ENCODE measurements around the gene ATAD2B. TPM values are rescaled to one million over a fixed set of nuclear protein-coding genes. Genes with fewer than 3 reads are reported as not detected.

The ATAD2B gene
- total and polyA plus RNA-seq, 2 donors (not counting 1 experiment from before 2014, with no cell fraction given), result 3.6 to 11.4 TPM

DNA sequence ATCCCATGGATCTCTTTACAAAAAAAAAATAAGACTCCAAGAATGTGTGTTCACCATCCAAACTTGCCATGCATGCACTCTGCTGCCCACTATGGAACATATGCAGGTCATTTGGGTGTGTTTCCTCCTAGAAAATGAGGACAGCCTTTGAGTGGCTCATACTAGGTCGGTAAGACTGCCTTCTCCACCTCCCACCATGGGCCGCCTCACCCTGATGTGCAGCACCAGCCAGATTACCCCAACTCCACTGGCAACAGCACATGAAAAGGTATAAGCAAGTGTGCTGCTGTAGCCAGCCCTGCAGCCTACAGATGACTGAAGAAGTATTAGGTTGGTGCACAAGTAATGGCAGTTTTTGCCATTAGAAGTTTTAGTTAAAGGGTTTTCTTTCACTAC lies 214.2 kb downstream of the ATAD2B start:
- Histone ChIP-seq H4K20me1 (ENCODE audit: control insufficient read depth, extremely low read depth, insufficient read depth, low read length) (no peaks in the 10 kb centered on the region), H3K9ac (ENCODE audit: insufficient read depth, low read length) (no peak overlapping the region), H3K36me3 (ENCODE audit: control insufficient read depth, insufficient read depth, low read length) (no peaks in the 10 kb centered on the region), H3K27me3 (ENCODE audit: control insufficient read depth, insufficient read depth, low read length) (no peaks in the 10 kb centered on the region), H3K4me3 (replicated peaks in 1 of 4; ENCODE audit: control extremely low read depth in 1 of 4, insufficient read depth in 1 of 4, low read depth in 3 of 4, low read length in 4 of 4) (no peak overlapping the region), H3K4me1 (ENCODE audit: control insufficient read depth, extremely low read depth, insufficient read depth, low read length) (no peaks in the 10 kb centered on the region), H3K4me2 (ENCODE audit: extremely low read depth, insufficient read depth, low read length) (no peak overlapping the region), H2AFZ (ENCODE audit: low read length) (no peak overlapping the region), H3K79me2 (ENCODE audit: control insufficient read depth, insufficient read depth, low read length) (no peaks in the 10 kb centered on the region), H3K9me3 (ENCODE audit: control insufficient read depth, insufficient read depth, low read depth, low read length) (no peaks in the 10 kb centered on the region), H3K27ac (ENCODE audit: insufficient read depth, low read length) (no peak overlapping the region)
- DNase-seq (ENCODE audit: low read depth in 2 of 2), result no peak
- TF ChIP-seq EZH2 (IDR thresholded peaks at IDR 0.05; ENCODE audit: low read length, missing control alignments), result no peak
- TF ChIP-seq, protein P1, sequence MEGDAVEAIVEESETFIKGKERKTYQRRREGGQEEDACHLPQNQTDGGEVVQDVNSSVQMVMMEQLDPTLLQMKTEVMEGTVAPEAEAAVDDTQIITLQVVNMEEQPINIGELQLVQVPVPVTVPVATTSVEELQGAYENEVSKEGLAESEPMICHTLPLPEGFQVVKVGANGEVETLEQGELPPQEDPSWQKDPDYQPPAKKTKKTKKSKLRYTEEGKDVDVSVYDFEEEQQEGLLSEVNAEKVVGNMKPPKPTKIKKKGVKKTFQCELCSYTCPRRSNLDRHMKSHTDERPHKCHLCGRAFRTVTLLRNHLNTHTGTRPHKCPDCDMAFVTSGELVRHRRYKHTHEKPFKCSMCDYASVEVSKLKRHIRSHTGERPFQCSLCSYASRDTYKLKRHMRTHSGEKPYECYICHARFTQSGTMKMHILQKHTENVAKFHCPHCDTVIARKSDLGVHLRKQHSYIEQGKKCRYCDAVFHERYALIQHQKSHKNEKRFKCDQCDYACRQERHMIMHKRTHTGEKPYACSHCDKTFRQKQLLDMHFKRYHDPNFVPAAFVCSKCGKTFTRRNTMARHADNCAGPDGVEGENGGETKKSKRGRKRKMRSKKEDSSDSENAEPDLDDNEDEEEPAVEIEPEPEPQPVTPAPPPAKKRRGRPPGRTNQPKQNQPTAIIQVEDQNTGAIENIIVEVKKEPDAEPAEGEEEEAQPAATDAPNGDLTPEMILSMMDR (conservative IDR thresholded peaks at IDR 0.05 in 1 of 2, IDR thresholded peaks at IDR 0.05 in 1 of 2; ENCODE audit: low read depth in 1 of 2, low read length in 2 of 2), result no peak

DNA sequence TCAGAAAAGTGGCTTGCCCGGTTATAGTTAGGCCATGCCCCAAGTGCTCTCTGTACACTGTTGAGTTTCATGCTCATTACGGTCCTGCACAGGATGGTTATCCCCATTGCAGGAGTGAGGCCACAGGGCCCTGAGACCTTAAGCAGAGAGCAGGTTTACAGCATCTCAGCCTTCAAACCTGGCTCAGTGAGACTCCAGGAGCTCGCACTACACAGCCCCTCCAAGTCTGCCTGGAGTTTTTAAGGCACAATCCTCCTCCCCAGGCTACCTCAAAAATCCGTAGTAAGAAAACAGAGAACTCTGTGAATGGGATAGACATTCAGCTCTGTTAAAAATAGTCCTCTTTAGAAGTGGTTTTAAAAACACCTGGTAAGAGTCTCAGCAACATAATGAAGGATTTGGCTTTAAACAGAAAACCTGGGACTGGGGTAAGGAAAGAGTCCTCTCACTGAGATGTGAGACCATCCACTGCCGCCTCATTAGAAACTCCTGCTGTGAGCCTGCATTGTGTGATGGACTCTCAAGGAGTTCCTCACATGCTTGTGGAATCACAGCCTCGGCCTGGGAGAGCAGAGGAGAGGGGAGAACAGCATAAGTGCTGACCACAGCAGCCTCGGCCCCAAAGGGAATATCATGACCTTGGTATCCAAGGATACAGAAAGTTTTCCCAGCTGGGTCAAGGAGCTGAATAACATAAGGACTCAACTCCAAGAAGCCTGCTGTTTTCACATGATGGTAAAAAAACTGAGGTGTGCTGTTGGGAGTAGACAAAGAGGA lies 214.8 kb downstream of the ATAD2B start:
- Histone ChIP-seq H3K4me1 (ENCODE audit: control insufficient read depth, extremely low read depth, insufficient read depth, low read length) (no peaks in the 10 kb centered on the region), H3K27me3 (ENCODE audit: control insufficient read depth, insufficient read depth, low read length) (no peaks in the 10 kb centered on the region), H3K36me3 (ENCODE audit: control insufficient read depth, insufficient read depth, low read length) (no peaks in the 10 kb centered on the region), H3K9me3 (ENCODE audit: control insufficient read depth, insufficient read depth, low read depth, low read length) (no peaks in the 10 kb centered on the region), H3K4me2 (ENCODE audit: extremely low read depth, insufficient read depth, low read length) (no peak overlapping the region), H3K9ac (ENCODE audit: insufficient read depth, low read length) (no peak overlapping the region), H3K79me2 (ENCODE audit: control insufficient read depth, insufficient read depth, low read length) (no peaks in the 10 kb centered on the region), H4K20me1 (ENCODE audit: control insufficient read depth, extremely low read depth, insufficient read depth, low read length) (no peaks in the 10 kb centered on the region), H2AFZ (ENCODE audit: low read length) (no peak overlapping the region), H3K27ac (ENCODE audit: insufficient read depth, low read length) (no peak overlapping the region), H3K4me3 (replicated peaks in 1 of 4; ENCODE audit: control extremely low read depth in 1 of 4, insufficient read depth in 1 of 4, low read depth in 3 of 4, low read length in 4 of 4) (no peak overlapping the region)
- peak; percentile 51 to 63 for DNase-seq (ENCODE audit: low read depth in 2 of 2)
- TF ChIP-seq, protein P1 (conservative IDR thresholded peaks at IDR 0.05 in 1 of 2, IDR thresholded peaks at IDR 0.05 in 1 of 2; ENCODE audit: low read depth in 1 of 2, low read length in 2 of 2), result no peak
- no peak for TF ChIP-seq EZH2 (IDR thresholded peaks at IDR 0.05; ENCODE audit: low read length, missing control alignments)

DNA sequence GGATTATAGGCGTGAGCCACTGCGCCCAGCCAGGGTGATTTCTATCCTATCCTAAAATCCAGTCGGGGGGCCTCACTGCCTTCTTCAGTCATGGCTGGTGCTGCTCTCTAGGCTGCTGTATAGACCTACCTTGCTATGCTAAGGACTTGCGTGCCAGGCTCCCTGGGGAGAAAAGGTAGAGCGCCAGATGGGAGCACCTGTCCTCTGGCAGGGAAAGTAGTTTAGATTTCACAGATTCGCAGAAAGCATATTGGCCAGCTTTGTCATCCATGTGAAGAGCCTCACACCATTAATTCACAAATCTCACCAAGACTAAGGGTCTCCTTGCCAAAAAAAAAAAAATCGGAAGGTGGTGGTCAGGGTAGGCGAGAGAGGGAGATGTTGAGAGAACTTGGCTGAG lies 217.6 kb downstream of the ATAD2B start:
- H3K27ac ChIP-seq (ENCODE audit: insufficient read depth, low read length), result no peak overlapping the region
- no peak overlapping the region for H3K4me3 ChIP-seq (replicated peaks in 1 of 4; ENCODE audit: control extremely low read depth in 1 of 4, insufficient read depth in 1 of 4, low read depth in 3 of 4, low read length in 4 of 4)
- no peaks in the 10 kb centered on the region for H3K27me3 ChIP-seq (ENCODE audit: control insufficient read depth, insufficient read depth, low read length)
- peaks cover 6% of the 10 kb centered on the region for H3K36me3 ChIP-seq (ENCODE audit: control insufficient read depth, insufficient read depth, low read length)
- no peak overlapping the region for H3K4me2 ChIP-seq (ENCODE audit: extremely low read depth, insufficient read depth, low read length)
- no peaks in the 10 kb centered on the region for H3K9me3 ChIP-seq (ENCODE audit: control insufficient read depth, insufficient read depth, low read depth, low read length)
- no peak for DNase-seq (ENCODE audit: low read depth in 2 of 2)
- no peak overlapping the region for H3K9ac ChIP-seq (ENCODE audit: insufficient read depth, low read length)
- no peak overlapping the region for H2AFZ ChIP-seq (ENCODE audit: low read length)
- no peaks in the 10 kb centered on the region for H3K4me1 ChIP-seq (ENCODE audit: control insufficient read depth, extremely low read depth, insufficient read depth, low read length)
- TF ChIP-seq, protein P1 (conservative IDR thresholded peaks at IDR 0.05 in 1 of 2, IDR thresholded peaks at IDR 0.05 in 1 of 2; ENCODE audit: low read depth in 1 of 2, low read length in 2 of 2), result no peak
- TF ChIP-seq EZH2 (IDR thresholded peaks at IDR 0.05; ENCODE audit: low read length, missing control alignments), result no peak
- H3K79me2 ChIP-seq (ENCODE audit: control insufficient read depth, insufficient read depth, low read length), result no peaks in the 10 kb centered on the region
- H4K20me1 ChIP-seq (ENCODE audit: control insufficient read depth, extremely low read depth, insufficient read depth, low read length), result no peaks in the 10 kb centered on the region

Data from fibroblast of lung (primary cell).